ENCODE measurements around the gene SCAND1.
"Not testable (repeated sequence)": the region's sequence is repeated elsewhere in the genome, so short reads cannot be mapped to it uniquely, and the experiment has no call there.

SCAND1 gene

GRCh38 chr20:35956616-35957015 lies 2.3 kb upstream of the SCAND1 start:
- no peak for DNase-seq

- DNase-seq: no peak
Measured at GRCh38 chr20:35954907-35955251, 577 bp upstream of the SCAND1 start.

DNA sequence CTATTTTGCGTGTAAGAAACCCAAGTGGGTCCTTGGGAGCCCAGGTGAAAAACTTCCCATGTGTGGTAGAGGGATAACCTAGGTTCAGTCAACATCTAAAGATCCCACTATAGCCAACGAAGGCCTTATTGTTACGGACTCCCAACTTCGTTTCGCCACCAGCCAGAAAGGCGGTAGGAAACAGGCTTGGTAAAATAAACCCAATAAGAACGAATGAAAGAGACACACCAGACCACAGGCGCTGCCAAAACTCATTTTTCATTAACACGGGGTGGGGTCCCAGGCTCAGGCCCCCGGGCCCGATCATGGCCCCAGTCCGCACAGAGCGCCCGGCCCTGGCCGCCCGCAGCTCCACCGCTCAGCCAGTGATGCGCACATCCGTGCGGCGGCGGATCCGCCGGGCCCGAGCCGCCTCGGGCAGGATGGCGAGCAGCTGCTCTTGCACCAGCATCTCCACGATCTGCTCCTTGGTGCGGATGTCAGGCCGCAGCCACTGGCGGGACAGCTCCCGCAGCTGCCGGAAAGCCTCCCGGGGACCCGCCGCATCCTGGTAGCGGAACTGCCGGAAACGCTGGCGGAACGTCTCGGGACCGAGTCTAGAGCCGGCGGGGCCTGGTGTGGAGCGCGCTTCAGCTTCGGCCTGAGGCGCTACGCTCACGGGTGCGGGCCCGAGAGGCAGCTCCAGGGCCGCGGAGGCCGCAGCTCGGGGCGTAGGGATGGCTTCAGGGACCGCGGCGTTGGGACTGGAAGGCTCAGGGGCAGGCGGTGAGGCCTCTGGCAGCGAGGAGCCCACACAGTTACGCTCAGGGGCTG lies 709 bp downstream of the SCAND1 start:
- no peak for DNase-seq

DNA sequence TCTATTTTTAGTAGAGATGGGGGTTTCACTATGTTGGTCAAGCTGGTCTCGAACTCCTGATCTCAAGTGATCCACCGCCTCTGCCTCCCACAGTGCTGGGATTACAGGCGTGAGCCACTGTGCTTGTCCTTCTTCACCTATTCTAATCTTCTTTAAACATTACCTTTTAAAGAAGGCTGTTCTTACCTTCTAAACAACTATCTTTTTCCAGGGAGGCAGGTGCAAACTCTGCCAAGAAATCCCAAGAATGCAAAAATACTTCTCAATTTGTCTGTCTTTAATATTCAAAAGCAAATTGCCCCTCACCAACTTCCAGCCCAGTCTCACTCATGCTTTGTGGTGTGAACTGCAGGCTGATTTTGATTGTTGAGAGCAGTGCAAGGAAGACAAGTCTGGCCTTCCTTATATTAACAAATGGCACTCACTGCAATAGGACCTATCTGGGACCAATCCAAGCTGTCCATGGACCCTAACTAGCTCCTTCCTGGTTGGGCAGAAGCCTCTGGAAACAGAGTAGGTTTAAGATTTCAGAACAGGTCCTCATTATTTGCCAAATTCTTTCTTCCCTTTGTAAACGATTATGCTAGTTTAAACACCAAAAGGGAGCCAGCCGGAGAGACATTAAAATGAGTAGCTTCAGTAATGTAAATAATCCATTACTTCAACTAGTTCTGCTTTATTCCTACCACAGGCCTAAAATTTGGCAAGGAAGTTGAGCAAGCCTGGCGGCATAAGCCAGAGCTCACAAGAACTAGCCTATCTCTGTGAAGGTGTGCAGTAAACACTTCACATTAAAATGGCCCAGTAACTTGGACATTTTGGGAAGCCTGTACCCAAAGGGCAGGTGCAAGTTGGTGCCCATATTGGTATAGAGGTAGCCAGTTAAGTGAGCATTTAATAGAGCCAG lies 1.6 kb downstream of the SCAND1 start:
- DNase-seq: no peak

- DNase-seq: not testable (repeated sequence)
Measured at GRCh38 chr20:35952080-35952479, 2.2 kb downstream of the SCAND1 start.

- no peak for DNase-seq
Measured at GRCh38 chr20:35950093-35950492, 4.2 kb downstream of the SCAND1 start.

- no peak for DNase-seq
Measured at GRCh38 chr20:35947907-35948306, 6.4 kb downstream of the SCAND1 start.

GRCh38 chr20:35947489-35947888 lies 6.8 kb downstream of the SCAND1 start:
- no peak for DNase-seq

DNA sequence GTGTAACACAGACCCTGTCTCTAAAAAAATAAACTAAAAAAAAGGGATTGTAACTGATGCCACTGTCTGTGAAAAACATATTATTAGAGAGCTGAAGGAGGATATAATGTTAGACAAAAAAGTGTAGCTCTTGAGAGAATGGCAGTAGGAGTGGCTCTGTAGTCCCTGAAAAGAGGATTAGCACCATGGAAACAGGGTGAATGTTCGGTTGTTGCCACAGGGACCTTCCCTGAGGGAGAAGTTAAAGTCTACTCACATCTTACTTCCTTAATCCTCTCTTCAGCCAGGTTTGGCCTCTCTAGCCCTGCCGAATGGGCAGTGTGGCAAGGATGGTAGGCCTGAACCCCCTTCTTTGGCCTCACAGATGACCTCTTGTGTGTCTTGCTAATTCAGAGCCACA lies 12.1 kb downstream of the SCAND1 start:
- no peak for DNase-seq

DNA sequence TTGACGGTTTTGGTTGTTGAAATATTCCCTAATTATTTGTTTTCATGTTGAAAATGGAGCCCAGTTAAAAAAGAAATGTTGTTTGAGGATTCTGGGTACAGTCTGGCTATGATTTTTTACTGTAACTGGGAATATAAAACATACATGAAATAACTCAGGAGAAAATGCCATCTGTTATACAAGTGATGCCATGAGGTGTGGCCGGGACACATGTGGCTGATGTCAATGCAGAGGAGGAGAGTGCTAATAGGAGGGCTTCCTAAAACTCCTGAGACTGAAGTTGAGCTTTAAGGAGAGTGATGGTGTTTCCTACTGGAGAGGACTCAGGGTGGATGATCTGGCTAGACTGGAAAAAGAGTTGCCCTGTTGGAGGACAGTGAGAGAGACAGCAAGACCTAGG lies 12.7 kb downstream of the SCAND1 start:
- DNase-seq: no peak

DNA sequence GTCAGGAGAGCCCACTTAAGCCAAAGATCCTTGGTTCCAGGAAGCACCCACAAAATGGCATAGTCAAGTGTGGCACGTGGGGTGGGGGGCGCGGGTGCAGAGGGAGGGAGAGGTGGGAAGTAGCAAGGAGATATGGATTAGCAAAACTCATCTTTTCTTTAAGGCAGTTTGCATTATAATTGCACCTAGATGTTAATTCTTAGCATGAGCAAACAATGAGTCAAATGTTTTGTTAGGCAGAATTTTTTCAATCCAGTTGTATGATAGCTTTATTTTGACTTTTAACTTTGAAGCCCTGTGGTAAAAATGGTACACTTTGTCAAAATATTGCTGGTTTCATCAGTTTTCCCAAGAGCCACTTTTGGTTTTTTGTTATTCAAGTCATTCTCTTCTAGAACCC lies 15.0 kb downstream of the SCAND1 start:
- no peak for DNase-seq

- DNase-seq: no peak
Measured at GRCh38 chr20:35934050-35934449, 20.3 kb downstream of the SCAND1 start.

GRCh38 chr20:35929301-35929700 lies 25.0 kb downstream of the SCAND1 start:
- DNase-seq: no peak

- DNase-seq: no peak
Measured at GRCh38 chr20:35920523-35920922, 33.8 kb downstream of the SCAND1 start.

DNA sequence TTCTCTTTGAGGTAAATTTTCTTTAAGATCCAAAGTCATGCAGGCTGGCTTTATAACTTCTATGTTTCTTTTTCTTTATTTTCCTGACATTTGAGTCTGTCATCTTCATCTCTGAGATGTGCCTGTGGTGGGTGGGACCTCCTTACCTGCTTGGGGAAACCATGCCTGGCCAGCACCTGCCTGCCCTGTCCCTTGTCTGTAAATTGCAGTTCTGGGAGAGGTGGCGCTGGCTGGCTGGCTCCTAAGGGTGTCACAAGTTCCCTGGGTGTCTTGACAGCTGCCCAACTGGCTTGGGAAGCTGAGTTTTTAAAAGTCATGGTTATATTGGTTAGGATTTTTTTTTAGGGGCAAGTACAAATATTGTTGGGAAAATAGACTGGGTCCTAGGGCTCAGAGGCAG lies 36.3 kb downstream of the SCAND1 start:
- no peak for DNase-seq

DNA sequence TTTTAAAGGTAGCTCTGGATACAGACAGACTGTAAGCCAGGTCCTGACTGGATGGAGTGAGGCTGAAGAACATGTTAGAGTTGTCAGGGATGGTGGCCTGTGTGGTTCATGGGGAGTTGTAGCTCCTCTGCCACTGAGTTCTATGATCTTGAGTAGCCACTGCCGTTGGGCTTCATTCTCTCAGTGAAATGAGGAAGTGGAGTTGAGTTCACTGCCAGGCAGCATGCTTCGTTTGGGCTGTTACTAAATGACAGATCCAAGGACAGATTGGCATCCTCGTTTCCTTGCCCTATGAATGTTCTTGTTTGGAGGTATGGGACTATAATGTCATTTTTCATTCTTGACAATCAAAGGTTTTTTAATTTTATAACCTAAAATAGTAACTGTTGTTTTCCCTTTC lies 37.2 kb downstream of the SCAND1 start:
- no peak for DNase-seq

GRCh38 chr20:35912881-35913280 lies 41.4 kb downstream of the SCAND1 start:
- no peak for DNase-seq

DNA sequence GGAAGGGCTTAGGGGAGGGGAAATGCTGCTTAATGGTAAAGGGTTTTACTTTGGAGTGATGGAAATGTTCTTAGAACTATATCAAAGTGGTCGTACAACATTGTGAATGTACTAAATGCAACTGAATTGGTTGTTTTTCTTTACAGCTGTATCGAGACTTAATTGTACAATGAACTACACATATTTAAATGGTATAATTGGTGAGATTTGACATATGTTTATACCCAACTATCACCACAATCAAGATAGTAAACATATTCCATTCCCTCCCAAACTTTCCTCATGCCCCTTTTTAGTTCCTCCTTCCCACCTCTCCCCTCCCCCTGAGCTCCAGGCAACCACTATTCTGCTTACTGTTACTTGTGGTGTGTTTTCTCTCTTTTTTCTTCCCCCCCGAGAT lies 44.0 kb downstream of the SCAND1 start:
- DNase-seq: no peak

DNA sequence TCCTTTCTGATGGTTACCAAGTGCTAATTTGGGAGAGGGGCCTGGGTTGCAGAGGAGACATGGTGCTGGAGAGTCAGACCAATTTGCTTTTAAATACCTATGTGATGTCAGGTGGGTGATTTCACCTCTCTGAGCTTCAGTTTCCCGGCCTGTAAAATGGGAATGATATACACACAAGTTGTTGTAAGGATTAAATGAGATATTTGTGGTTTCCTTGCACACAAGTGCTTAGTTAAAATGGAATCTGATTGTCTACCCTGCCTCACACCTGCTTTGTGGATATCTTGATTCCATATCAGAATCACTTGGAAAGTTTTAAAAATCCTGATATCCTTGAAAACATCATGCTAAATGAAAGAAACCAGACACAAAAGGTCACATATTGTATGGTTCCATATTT lies 44.5 kb downstream of the SCAND1 start:
- DNase-seq: no peak

DNA sequence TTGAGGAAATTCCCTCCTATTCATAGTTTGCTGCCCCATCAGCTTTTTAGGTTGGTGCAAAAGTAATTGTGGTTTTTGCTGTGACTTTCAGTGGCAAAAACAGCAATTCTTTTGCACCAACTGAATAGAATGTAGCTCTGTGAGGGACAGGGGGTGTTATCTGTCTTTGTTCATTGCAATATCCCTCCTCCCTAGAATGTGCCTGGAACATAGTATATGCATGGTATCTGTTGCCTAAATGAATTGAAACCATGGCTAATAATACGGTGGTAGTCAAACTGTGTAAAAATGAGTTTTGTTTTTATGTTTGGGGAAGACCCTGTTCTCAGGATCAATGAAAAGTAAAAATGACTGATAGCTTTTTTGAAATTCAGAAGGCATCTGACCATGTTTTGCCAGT lies 45.1 kb downstream of the SCAND1 start:
- DNase-seq: no peak

DNA sequence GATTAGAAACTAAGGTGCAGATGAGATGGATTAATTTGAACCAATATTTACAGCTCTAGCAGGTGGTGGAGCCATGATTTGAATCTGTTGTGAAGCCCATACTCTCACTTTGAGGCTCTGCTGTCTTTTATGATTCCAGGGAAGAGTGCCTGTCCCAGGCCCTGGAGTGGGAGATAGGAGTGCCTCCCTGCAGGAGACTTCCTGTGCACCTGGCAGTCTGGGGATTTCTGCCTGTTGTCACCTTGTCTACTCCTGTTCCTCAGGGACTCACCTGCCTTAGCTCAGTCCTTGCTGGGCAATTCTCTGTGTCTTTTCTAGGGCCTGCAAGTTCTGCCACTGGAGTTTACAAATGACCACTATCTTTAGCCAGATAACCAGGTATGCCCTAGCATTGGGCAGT lies 46.3 kb downstream of the SCAND1 start:
- DNase-seq: peak; percentile 58

- DNase-seq: peak; percentile 5
Measured at GRCh38 chr20:35907017-35907701, 47.1 kb downstream of the SCAND1 start.

GRCh38 chr20:35904982-35905663 lies 49.2 kb downstream of the SCAND1 start:
- DNase-seq: no peak
